ENCODE measurements around the gene DSTYK.

Gene DSTYK

GRCh38 chr1:205098242-205098641 is 113.3 kb downstream of the DSTYK start:
- in situ Hi-C loops (cut with MboI; ENCODE audit: low sequenced_read_pairs, unreplicated experiment) = no loop called here

DNA sequence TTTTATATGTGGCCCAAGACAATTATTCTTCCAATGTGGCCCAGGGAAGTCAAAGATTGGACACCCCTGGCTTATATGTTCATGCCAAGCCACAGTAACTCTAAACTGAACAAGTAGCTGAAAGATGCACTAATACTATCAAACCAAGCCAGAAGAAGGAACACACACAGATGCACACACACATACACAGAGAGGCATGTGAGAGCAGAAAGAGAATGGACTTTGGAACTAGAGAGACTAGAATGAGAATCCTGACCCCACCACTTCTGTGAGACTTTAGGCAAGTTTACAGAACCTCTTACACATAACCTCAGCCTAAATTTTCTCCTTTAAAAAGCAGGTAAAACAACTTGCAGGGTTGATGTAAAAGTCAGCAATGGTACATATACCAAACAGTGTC is 116.1 kb downstream of the DSTYK start:
- DNase-seq (ENCODE audit: low spot score) = no peak
- in situ Hi-C loops (cut with MboI; ENCODE audit: low sequenced_read_pairs, unreplicated experiment) = no loop called here
- TF ChIP-seq CTCF (IDR thresholded peaks at IDR 0.05; ENCODE audit: borderline replicate concordance, control extremely low read depth, extremely low read depth, insufficient read depth, missing control alignments) = no peak

More at GRCh38 chr1:205098242-205098641, 113.3 kb downstream of the DSTYK start:
- no peak for DNase-seq (ENCODE audit: low spot score)
- TF ChIP-seq CTCF (IDR thresholded peaks at IDR 0.05; ENCODE audit: borderline replicate concordance, control extremely low read depth, extremely low read depth, insufficient read depth, missing control alignments) = no peak
